Measurements from ENCODE around the gene VSIG10L. TPM values are rescaled to one million over a fixed set of nuclear protein-coding genes. Genes with fewer than 3 reads are reported as not detected.

The VSIG10L gene
- total RNA-seq, 1 experiment from 2014 or later, result 4.6 TPM

GRCh38 chr19:51320280-51320657, 21.7 kb downstream of the VSIG10L start:
- POLR2A ChIA-PET, result no interaction called here
- H3K4me3 ChIP-seq (replicated peaks in 1 of 2; ENCODE audit: low read depth in 1 of 2, low read length in 2 of 2), result no peak overlapping the region
- no peaks in the 10 kb centered on the region for H3K36me3 ChIP-seq (ENCODE audit: control insufficient read depth in 1 of 2, insufficient read depth in 2 of 2, low read length in 2 of 2)
- no peaks in the 10 kb centered on the region for H3K9me3 ChIP-seq (ENCODE audit: control insufficient read depth in 1 of 2, insufficient read depth in 1 of 2, low read depth in 1 of 2, low read length in 2 of 2)
- RAD21 ChIA-PET (ENCODE audit: low non-redundant PET in 1 of 2, low total read pairs in 2 of 2, uncharacterized antibody in 2 of 2, unreplicated experiment in 2 of 2), result no interaction called here
- no peaks in the 10 kb centered on the region for H3K79me2 ChIP-seq (ENCODE audit: insufficient read depth, low read length)
- no peaks in the 10 kb centered on the region for H4K20me1 ChIP-seq (ENCODE audit: insufficient read depth)
- H3K4me1 ChIP-seq (ENCODE audit: control insufficient read depth in 1 of 2, insufficient read depth in 2 of 2, low read length in 2 of 2), result no peaks in the 10 kb centered on the region
- intact Hi-C loops (cut with micrococcal nuclease), result no loop called here
- no peaks in the 10 kb centered on the region for H3K9me2 ChIP-seq (ENCODE audit: insufficient read depth)
- no peak overlapping the region for H3K27ac ChIP-seq (ENCODE audit: low read depth, low read length)
- H2AFZ ChIP-seq (ENCODE audit: low read depth, low read length, poor library complexity, severe bottlenecking), result no peak overlapping the region
- peaks cover 8% of the 10 kb centered on the region; the same call in 1 of the 2 replicates for H3K27me3 ChIP-seq (ENCODE audit: insufficient read depth, low read length)
- H3K4me2 ChIP-seq (ENCODE audit: low read length), result no peak overlapping the region
- TF ChIP-seq EGR1 (IDR thresholded peaks at IDR 0.05; ENCODE audit: low read depth), result no peak
- no peak for TF ChIP-seq POLR2A (IDR thresholded peaks at IDR 0.05; ENCODE audit: borderline replicate concordance, extremely low read depth, insufficient read depth, insufficient read length)
- TF ChIP-seq JUND (IDR thresholded peaks at IDR 0.05), result no peak
- TF ChIP-seq TCF7L2 (IDR thresholded peaks at IDR 0.05; ENCODE audit: borderline replicate concordance, extremely low read depth, insufficient read depth, insufficient read length), result no peak
- no peak for TF ChIP-seq ELF1 (IDR thresholded peaks at IDR 0.05; ENCODE audit: borderline replicate concordance, low read depth)
- TF ChIP-seq ZNF274 (IDR thresholded peaks at IDR 0.05; ENCODE audit: low read depth, low read length), result no peak
- no peak for TF ChIP-seq SP1 (IDR thresholded peaks at IDR 0.05; ENCODE audit: low read depth)
- no peak for TF ChIP-seq SIN3A (IDR thresholded peaks at IDR 0.05; ENCODE audit: low read depth)
- no peak for TF ChIP-seq ZFX (IDR thresholded peaks at IDR 0.05)
- TF ChIP-seq CEBPB (IDR thresholded peaks at IDR 0.05; ENCODE audit: low read depth), result no peak
- BruUV-seq (replicated peaks), result no TSS peak
- CTCF ChIA-PET, result no interaction called here
- no peak overlapping the region for H3K9ac ChIP-seq (ENCODE audit: low read length)
- DNase-seq (ENCODE audit: low read depth, low spot score), result no peak
- ATAC-seq, result no peak

GRCh38 chr19:51319649-51320279, 22.2 kb downstream of the VSIG10L start:
- H3K79me2 ChIP-seq (ENCODE audit: insufficient read depth, low read length), result no peaks in the 10 kb centered on the region
- ATAC-seq (no peak), DNase-seq (ENCODE audit: low read depth, low spot score) (no peak)
- ChIA-PET POLR2A (no interaction called here), RAD21 (ENCODE audit: low non-redundant PET in 1 of 2, low total read pairs in 2 of 2, uncharacterized antibody in 2 of 2, unreplicated experiment in 2 of 2) (no interaction called here), CTCF (no interaction called here)
- H4K20me1 ChIP-seq (ENCODE audit: insufficient read depth), result no peaks in the 10 kb centered on the region
- no peak overlapping the region for H2AFZ ChIP-seq (ENCODE audit: low read depth, low read length, poor library complexity, severe bottlenecking)
- H3K4me1 ChIP-seq (ENCODE audit: control insufficient read depth in 1 of 2, insufficient read depth in 2 of 2, low read length in 2 of 2), result no peaks in the 10 kb centered on the region
- H3K27ac ChIP-seq (ENCODE audit: low read depth, low read length), result no peak overlapping the region
- no peaks in the 10 kb centered on the region for H3K9me2 ChIP-seq (ENCODE audit: insufficient read depth)
- H3K4me2 ChIP-seq (ENCODE audit: low read length), result no peak overlapping the region
- no peak overlapping the region for H3K9ac ChIP-seq (ENCODE audit: low read length)
- H3K36me3 ChIP-seq (ENCODE audit: control insufficient read depth in 1 of 2, insufficient read depth in 2 of 2, low read length in 2 of 2), result no peaks in the 10 kb centered on the region
- peaks cover 8% of the 10 kb centered on the region; the same call in 1 of the 2 replicates for H3K27me3 ChIP-seq (ENCODE audit: insufficient read depth, low read length)
- no TSS peak for BruUV-seq (replicated peaks)
- intact Hi-C loops (cut with micrococcal nuclease), result no loop called here
- H3K4me3 ChIP-seq (replicated peaks in 1 of 2; ENCODE audit: low read depth in 1 of 2, low read length in 2 of 2), result no peak overlapping the region
- no peaks in the 10 kb centered on the region for H3K9me3 ChIP-seq (ENCODE audit: control insufficient read depth in 1 of 2, insufficient read depth in 1 of 2, low read depth in 1 of 2, low read length in 2 of 2)
- TF ChIP-seq ZFX (IDR thresholded peaks at IDR 0.05), result no peak
- no peak for TF ChIP-seq EGR1 (IDR thresholded peaks at IDR 0.05; ENCODE audit: low read depth)
- TF ChIP-seq TCF7L2 (IDR thresholded peaks at IDR 0.05; ENCODE audit: borderline replicate concordance, extremely low read depth, insufficient read depth, insufficient read length), result no peak
- no peak for TF ChIP-seq MAX (IDR thresholded peaks at IDR 0.05)
- TF ChIP-seq EZH2phosphoT487 (IDR thresholded peaks at IDR 0.05; ENCODE audit: borderline replicate concordance), result no peak
- no peak for TF ChIP-seq YY1 (IDR thresholded peaks at IDR 0.05; ENCODE audit: extremely low read depth, insufficient replicate concordance, low read depth, low read length)
- no peak for TF ChIP-seq ZNF274 (IDR thresholded peaks at IDR 0.05; ENCODE audit: low read depth, low read length)

Measured in HCT116 (cell line).